Activated CD4-positive, alpha-beta memory T cell treated with anti-CD3 and anti-CD28 coated beads for 36 hours (primary cell): Measurements from ENCODE around the gene CAV1. TPM values are rescaled to one million over a fixed set of nuclear protein-coding genes. Genes with fewer than 3 reads are reported as not detected.

Source experiments
- CTCF ChIA-PET: fragments of 350-600 bp; sonication (Branson Sonifier 250); formaldehyde crosslinking; loops from one replicate; lab custom pipeline; 2021; ENCODE audit warnings: antibody characterized with exemption, inconsistent platforms; lab: Charles Lee
- POLR2A ChIA-PET: fragments of 350-600 bp; sonication (Branson Sonifier 250); formaldehyde crosslinking; loops from one replicate; lab custom pipeline; 2021; ENCODE audit warnings: antibody characterized with exemption; lab: Charles Lee
- DNase-seq: peaks from one replicate; pipeline ENCODE4 v3.0.0-alpha.2; 2020
- H3K27ac Mint-ChIP-seq: one replicate; pipeline ENCODE4 v1.8.0; 2021; ENCODE audit warnings: mixed read lengths
- H3K27me3 Mint-ChIP-seq: one replicate; pipeline ENCODE4 v1.8.0; 2021; ENCODE audit warnings: mixed read lengths
- H3K36me3 Mint-ChIP-seq: one replicate; pipeline ENCODE4 v1.8.0; 2021; ENCODE audit warnings: mixed read lengths
- H3K4me1 Mint-ChIP-seq: one replicate; pipeline ENCODE4 v1.8.0; 2021; ENCODE audit warnings: low read depth, mixed read lengths
- H3K4me3 Mint-ChIP-seq: one replicate; pipeline ENCODE4 v1.8.0; 2021; ENCODE audit warnings: mild to moderate bottlenecking, mixed read lengths
- H3K9me3 Mint-ChIP-seq: one replicate; pipeline ENCODE4 v1.8.0; 2021; ENCODE audit warnings: mixed read lengths
- intact Hi-C: fragments of 100-400 bp; cut with micrococcal nuclease; formaldehyde crosslinking; loops from one replicate; pipeline ENCODE4 v1.15.1; 2023
- total RNA-seq, 2 experiments: library from RNA; stranded (reverse); gene quantifications; one replicate each; pipeline ENCODE4 v1.2.3, GENCODE V29; 2021

CAV1 gene
- total RNA-seq, 2 experiments from 2014 or later: 0.07 to 0.19 TPM

DNA sequence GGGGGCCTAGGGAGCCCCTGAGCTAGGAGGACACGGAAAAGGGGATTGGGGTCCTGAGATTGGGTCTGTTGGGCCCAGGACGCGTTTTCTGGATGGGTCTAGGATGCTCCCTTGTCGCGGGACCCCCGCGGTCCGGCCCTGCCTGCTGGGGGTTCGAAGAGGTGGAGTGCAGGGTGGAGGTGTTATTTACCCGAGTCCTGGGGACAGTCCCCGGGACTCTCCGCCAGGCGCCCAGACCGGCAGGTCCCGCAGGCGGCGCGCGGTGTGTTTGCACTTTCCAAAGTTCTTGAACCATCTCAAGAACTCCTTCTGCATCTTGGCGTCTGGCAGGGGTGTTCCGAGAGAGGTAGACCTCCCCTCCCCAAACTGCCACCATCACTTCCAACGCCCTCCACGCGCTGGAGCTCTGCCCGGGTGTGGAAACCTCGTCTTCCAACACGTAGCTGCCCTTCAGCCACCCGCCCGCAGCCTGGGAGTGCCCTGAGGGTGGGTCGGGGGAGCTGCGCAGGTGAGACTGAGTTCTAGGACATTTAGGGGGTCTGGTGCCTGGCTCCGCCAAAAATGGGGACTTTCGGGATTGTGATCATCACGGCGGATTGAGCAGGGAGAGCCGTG, 569 bp downstream of the CAV1 start:
- Mint-ChIP-seq H3K9me3 (no peaks in the 10 kb centered on the region), H3K36me3 (no peaks in the 10 kb centered on the region), H3K4me3 (peak overlapping the region; percentile 78), H3K27me3 (peaks cover 64% of the 10 kb centered on the region), H3K4me1 (peaks cover 21% of the 10 kb centered on the region), H3K27ac (no peak overlapping the region)
- ChIA-PET CTCF (interaction anchor here (0.6 to 2.9 kb wide), 25 partner anchors 10 to 507 kb away, joined by 3 to 32 read pairs (median 5); partner anchors contain the start of genes CAV2 and TES), POLR2A (no interaction called here)
- peak; percentile 37 for DNase-seq
- intact Hi-C loops: loop anchor here (2.0 to 10.0 kb wide), 2 partner anchors 63 to 279 kb away; no protein-coding TSS in a partner anchor

GRCh38 chr7:116525913-116526861, 1.4 kb downstream of the CAV1 start:
- ChIA-PET POLR2A (interaction anchor here (0.7 kb wide), 1 partner anchor 25 kb away, joined by 3 read pairs; no protein-coding TSS in a partner anchor), CTCF (interaction anchor here (0.6 to 2.9 kb wide), 48 partner anchors 8 to 1664 kb away, joined by 3 to 32 read pairs (median 4); partner anchors contain the start of genes CAV2 and TES)
- Mint-ChIP-seq H3K27ac (no peak overlapping the region), H3K36me3 (no peaks in the 10 kb centered on the region), H3K27me3 (peaks cover 67% of the 10 kb centered on the region), H3K4me3 (peak overlapping the region; percentile 78), H3K4me1 (peaks cover 21% of the 10 kb centered on the region), H3K9me3 (no peaks in the 10 kb centered on the region)
- DNase-seq: peak; percentile 71
- intact Hi-C loops: loop anchor here (1.0 to 10.0 kb wide), 5 partner anchors 63 to 353 kb away; no protein-coding TSS in a partner anchor

GRCh38 chr7:116526897-116527296, 2.1 kb downstream of the CAV1 start:
- no peak for DNase-seq
- no peak overlapping the region for H3K27ac Mint-ChIP-seq
- H3K4me1 Mint-ChIP-seq: peaks cover 21% of the 10 kb centered on the region
- H3K9me3 Mint-ChIP-seq: no peaks in the 10 kb centered on the region
- CTCF ChIA-PET: interaction anchor here (0.7 to 2.9 kb wide), 30 partner anchors 9 to 1663 kb away, joined by 3 to 32 read pairs (median 4); no protein-coding TSS in a partner anchor
- no peaks in the 10 kb centered on the region for H3K36me3 Mint-ChIP-seq
- intact Hi-C loops: loop anchor here (1.0 to 10.0 kb wide), 4 partner anchors 211 to 354 kb away; no protein-coding TSS in a partner anchor
- POLR2A ChIA-PET: interaction anchor here (0.7 kb wide), 1 partner anchor 25 kb away, joined by 3 read pairs; no protein-coding TSS in a partner anchor
- peak overlapping the region; percentile 78 for H3K4me3 Mint-ChIP-seq
- H3K27me3 Mint-ChIP-seq: peaks cover 65% of the 10 kb centered on the region

DNA sequence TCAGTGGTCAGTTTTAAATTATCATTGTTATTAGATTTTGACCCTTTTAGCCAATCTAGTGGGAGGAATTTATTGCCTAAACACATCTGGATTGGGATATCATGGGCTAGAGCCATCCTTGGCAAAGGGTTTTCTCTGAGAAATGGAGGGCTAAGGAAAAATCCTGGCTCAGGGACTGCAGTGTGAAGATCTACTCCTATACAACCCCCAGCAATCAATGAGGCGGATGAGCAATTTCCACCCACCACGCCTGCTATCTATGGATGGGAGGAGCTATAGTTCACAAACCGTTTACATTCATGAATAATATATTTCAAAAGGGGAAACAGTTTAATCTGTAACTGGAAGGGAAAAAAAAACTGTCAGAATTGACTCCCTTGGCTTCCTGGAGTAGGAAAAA, 2.7 kb downstream of the CAV1 start:
- CTCF ChIA-PET: interaction anchor here (1.6 to 2.9 kb wide), 5 partner anchors 8 to 355 kb away, joined by 4 to 28 read pairs (median 10); no protein-coding TSS in a partner anchor
- intact Hi-C loops: loop anchor here (10.0 kb wide), 1 partner anchor 277 kb away; no protein-coding TSS in a partner anchor
- H3K9me3 Mint-ChIP-seq: no peaks in the 10 kb centered on the region
- H3K27ac Mint-ChIP-seq: no peak overlapping the region
- POLR2A ChIA-PET: no interaction called here
- no peak for DNase-seq
- no peaks in the 10 kb centered on the region for H3K36me3 Mint-ChIP-seq
- H3K27me3 Mint-ChIP-seq: peaks cover 61% of the 10 kb centered on the region
- peaks cover 21% of the 10 kb centered on the region for H3K4me1 Mint-ChIP-seq
- no peak overlapping the region for H3K4me3 Mint-ChIP-seq

- Mint-ChIP-seq H3K4me3 (no peak overlapping the region), H3K36me3 (no peaks in the 10 kb centered on the region), H3K4me1 (peaks cover 21% of the 10 kb centered on the region), H3K9me3 (no peaks in the 10 kb centered on the region), H3K27ac (no peak overlapping the region), H3K27me3 (peaks cover 56% of the 10 kb centered on the region)
- intact Hi-C loops: loop anchor here (10.0 kb wide), 1 partner anchor 277 kb away; no protein-coding TSS in a partner anchor
- DNase-seq: no peak
- CTCF ChIA-PET: interaction anchor here (2.9 kb wide), 1 partner anchor 63 kb away, joined by 28 read pairs; no protein-coding TSS in a partner anchor
- POLR2A ChIA-PET: no interaction called here
Observed at GRCh38 chr7:116528008-116528789, 3.4 kb downstream of the CAV1 start.

GRCh38 chr7:116529250-116529649, 4.4 kb downstream of the CAV1 start:
- POLR2A ChIA-PET: no interaction called here
- H3K27ac Mint-ChIP-seq: no peak overlapping the region
- no peak for DNase-seq
- intact Hi-C loops: loop anchor here (10.0 kb wide), 1 partner anchor 276 kb away; no protein-coding TSS in a partner anchor
- H3K9me3 Mint-ChIP-seq: no peaks in the 10 kb centered on the region
- H3K36me3 Mint-ChIP-seq: no peaks in the 10 kb centered on the region
- CTCF ChIA-PET: interaction anchor here (0.7 to 1.1 kb wide), 2 partner anchors 60 to 272 kb away, joined by 3 read pairs; no protein-coding TSS in a partner anchor
- peaks cover 47% of the 10 kb centered on the region for H3K27me3 Mint-ChIP-seq
- H3K4me3 Mint-ChIP-seq: no peak overlapping the region
- peaks cover 19% of the 10 kb centered on the region for H3K4me1 Mint-ChIP-seq

- intact Hi-C loops: no loop called here
Observed at GRCh38 chr7:116530107-116530820, 5.4 kb downstream of the CAV1 start.

GRCh38 chr7:116532102-116532688, 7.4 kb downstream of the CAV1 start:
- POLR2A ChIA-PET: no interaction called here
- no peak overlapping the region for H3K27ac Mint-ChIP-seq
- no peak overlapping the region for H3K4me3 Mint-ChIP-seq
- CTCF ChIA-PET: no interaction called here
- intact Hi-C loops: no loop called here
- no peak for DNase-seq
- no peaks in the 10 kb centered on the region for H3K9me3 Mint-ChIP-seq
- H3K36me3 Mint-ChIP-seq: no peaks in the 10 kb centered on the region
- H3K4me1 Mint-ChIP-seq: no peaks in the 10 kb centered on the region
- peaks cover 21% of the 10 kb centered on the region for H3K27me3 Mint-ChIP-seq

More at GRCh38 chr7:116530107-116530820, 5.4 kb downstream of the CAV1 start:
- CTCF ChIA-PET: interaction anchor here (1.1 kb wide), 1 partner anchor 273 kb away, joined by 3 read pairs; no protein-coding TSS in a partner anchor
- POLR2A ChIA-PET: no interaction called here
- Mint-ChIP-seq H3K4me1 (peaks cover 10% of the 10 kb centered on the region), H3K36me3 (no peaks in the 10 kb centered on the region), H3K27ac (no peak overlapping the region), H3K9me3 (no peaks in the 10 kb centered on the region), H3K27me3 (peaks cover 38% of the 10 kb centered on the region), H3K4me3 (no peak overlapping the region)
- no peak for DNase-seq

DNA sequence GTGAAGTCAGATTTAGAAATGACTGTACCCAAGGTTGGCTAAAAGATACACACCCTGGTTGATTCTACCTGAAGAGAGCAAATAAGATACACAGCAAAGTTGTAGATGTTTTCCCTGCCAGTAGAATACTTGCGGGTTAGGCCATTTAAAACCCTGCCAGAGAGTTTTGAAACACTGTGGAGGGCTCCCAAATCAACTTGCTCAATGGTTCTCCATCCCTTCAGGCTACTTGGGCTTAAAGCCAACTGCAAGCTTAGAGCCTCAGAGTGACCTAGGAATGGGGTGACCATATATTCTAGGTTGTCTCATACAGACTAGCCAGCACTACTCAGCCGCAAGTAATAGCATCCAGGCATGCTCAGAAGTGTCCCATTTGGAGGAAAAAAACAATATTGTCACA, 10.0 kb downstream of the CAV1 start:
- H3K9me3 Mint-ChIP-seq: no peaks in the 10 kb centered on the region
- H3K4me3 Mint-ChIP-seq: no peak overlapping the region
- H3K27me3 Mint-ChIP-seq: peaks cover 16% of the 10 kb centered on the region
- H3K4me1 Mint-ChIP-seq: no peaks in the 10 kb centered on the region
- no peak for DNase-seq
- ChIA-PET CTCF (no interaction called here), POLR2A (no interaction called here)
- H3K27ac Mint-ChIP-seq: no peak overlapping the region
- intact Hi-C loops: no loop called here
- H3K36me3 Mint-ChIP-seq: no peaks in the 10 kb centered on the region

GRCh38 chr7:116535416-116535815, 10.6 kb downstream of the CAV1 start:
- H3K27ac Mint-ChIP-seq: no peak overlapping the region
- no peak overlapping the region for H3K4me3 Mint-ChIP-seq
- POLR2A ChIA-PET: no interaction called here
- no peaks in the 10 kb centered on the region for H3K9me3 Mint-ChIP-seq
- intact Hi-C loops: no loop called here
- peaks cover 14% of the 10 kb centered on the region for H3K27me3 Mint-ChIP-seq
- no peaks in the 10 kb centered on the region for H3K36me3 Mint-ChIP-seq
- no peak for DNase-seq
- CTCF ChIA-PET: interaction anchor here (1.1 kb wide), 1 partner anchor 9 kb away, joined by 10 read pairs; no protein-coding TSS in a partner anchor
- H3K4me1 Mint-ChIP-seq: no peaks in the 10 kb centered on the region
